PC-3 (cell line): ENCODE data around the gene SLC27A4.

Experiments
- CTCF ChIP-seq: fragments of 300-600 bp; sonication (generic); conservative IDR thresholded peaks from 2 replicates; pipeline ENCODE4 v1.5.1; 2017; ENCODE audit warnings: antibody characterized with exemption, low read depth, mild to moderate bottlenecking, low read length
- EZH2 ChIP-seq: fragments of 300-600 bp; sonication (generic); IDR thresholded peaks from one replicate; pipeline ENCODE4 v1.6.1; 2017; ENCODE audit warnings: antibody characterized with exemption, mild to moderate bottlenecking, low read length; ENCODE audit not compliant: unreplicated experiment

- TF ChIP-seq CTCF (no peak), EZH2 (no peak)
Observed at GRCh38 chr9:128382261-128382660, 41.9 kb downstream of the SLC27A4 start.
